ENCODE data around the gene STARD13.

DNA sequence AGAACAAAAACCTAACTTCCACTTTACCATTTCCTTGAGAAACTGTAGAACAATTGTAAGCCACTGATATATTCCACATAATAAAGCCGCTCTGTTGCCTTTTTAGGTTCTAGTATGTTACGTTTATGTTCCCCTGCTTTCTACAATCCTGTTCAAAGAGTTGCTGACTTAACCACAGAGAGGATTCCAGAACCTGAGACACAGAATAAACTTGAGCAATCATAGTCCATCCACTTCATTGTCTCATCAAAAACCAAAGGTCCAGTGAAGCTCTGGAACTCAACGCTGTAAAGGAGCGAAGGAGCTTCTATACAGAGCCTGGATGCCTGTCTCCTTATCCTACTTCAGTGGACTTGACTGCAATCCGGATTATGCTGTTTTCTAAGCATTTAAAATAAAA lies 4.6 kb downstream of the STARD13 start:
- TF ChIP-seq FOXM1 (IDR thresholded peaks at IDR 0.05; ENCODE audit: borderline replicate concordance, low read depth) (no peak), CEBPB (IDR thresholded peaks at IDR 0.05) (no peak), TAF1 (IDR thresholded peaks at IDR 0.05; ENCODE audit: low read depth) (no peak), ZBTB7A (IDR thresholded peaks at IDR 0.05; ENCODE audit: low read depth) (no peak), EP300 (IDR thresholded peaks at IDR 0.05; ENCODE audit: borderline replicate concordance) (no peak), CREB1 (IDR thresholded peaks at IDR 0.05; ENCODE audit: low read depth) (no peak), NFIC (IDR thresholded peaks at IDR 0.05) (no peak), EGR1 (IDR thresholded peaks at IDR 0.05) (no peak), RAD21 (IDR thresholded peaks at IDR 0.05; ENCODE audit: low read depth) (no peak)
- TF ChIP-seq, protein P1, sequence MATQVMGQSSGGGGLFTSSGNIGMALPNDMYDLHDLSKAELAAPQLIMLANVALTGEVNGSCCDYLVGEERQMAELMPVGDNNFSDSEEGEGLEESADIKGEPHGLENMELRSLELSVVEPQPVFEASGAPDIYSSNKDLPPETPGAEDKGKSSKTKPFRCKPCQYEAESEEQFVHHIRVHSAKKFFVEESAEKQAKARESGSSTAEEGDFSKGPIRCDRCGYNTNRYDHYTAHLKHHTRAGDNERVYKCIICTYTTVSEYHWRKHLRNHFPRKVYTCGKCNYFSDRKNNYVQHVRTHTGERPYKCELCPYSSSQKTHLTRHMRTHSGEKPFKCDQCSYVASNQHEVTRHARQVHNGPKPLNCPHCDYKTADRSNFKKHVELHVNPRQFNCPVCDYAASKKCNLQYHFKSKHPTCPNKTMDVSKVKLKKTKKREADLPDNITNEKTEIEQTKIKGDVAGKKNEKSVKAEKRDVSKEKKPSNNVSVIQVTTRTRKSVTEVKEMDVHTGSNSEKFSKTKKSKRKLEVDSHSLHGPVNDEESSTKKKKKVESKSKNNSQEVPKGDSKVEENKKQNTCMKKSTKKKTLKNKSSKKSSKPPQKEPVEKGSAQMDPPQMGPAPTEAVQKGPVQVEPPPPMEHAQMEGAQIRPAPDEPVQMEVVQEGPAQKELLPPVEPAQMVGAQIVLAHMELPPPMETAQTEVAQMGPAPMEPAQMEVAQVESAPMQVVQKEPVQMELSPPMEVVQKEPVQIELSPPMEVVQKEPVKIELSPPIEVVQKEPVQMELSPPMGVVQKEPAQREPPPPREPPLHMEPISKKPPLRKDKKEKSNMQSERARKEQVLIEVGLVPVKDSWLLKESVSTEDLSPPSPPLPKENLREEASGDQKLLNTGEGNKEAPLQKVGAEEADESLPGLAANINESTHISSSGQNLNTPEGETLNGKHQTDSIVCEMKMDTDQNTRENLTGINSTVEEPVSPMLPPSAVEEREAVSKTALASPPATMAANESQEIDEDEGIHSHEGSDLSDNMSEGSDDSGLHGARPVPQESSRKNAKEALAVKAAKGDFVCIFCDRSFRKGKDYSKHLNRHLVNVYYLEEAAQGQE (IDR thresholded peaks at IDR 0.05; ENCODE audit: low read depth): no peak
- TF ChIP-seq, protein P2, sequence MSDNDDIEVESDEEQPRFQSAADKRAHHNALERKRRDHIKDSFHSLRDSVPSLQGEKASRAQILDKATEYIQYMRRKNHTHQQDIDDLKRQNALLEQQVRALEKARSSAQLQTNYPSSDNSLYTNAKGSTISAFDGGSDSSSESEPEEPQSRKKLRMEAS (IDR thresholded peaks at IDR 0.05): no peak
- TF ChIP-seq, protein P3, sequence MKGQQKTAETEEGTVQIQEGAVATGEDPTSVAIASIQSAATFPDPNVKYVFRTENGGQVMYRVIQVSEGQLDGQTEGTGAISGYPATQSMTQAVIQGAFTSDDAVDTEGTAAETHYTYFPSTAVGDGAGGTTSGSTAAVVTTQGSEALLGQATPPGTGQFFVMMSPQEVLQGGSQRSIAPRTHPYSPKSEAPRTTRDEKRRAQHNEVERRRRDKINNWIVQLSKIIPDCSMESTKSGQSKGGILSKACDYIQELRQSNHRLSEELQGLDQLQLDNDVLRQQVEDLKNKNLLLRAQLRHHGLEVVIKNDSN (IDR thresholded peaks at IDR 0.05): no peak

Measured in Ishikawa (cell line).